Caco-2 (cell line): ENCODE measurements around the gene REG4. TPM values are rescaled to one million over a fixed set of nuclear protein-coding genes. Genes with fewer than 3 reads are reported as not detected.

Source experiments
- BruUV-seq: library from RNA; stranded (reverse); fragments of 400-500 nt; replicated peaks from 2 replicates; lab custom pipeline; 2021; lab: Mats Ljungman, UMichigan
- CTCF ChIA-PET: fragments of 300-600 bp; sonication (Branson Sonifier 250); formaldehyde crosslinking; loops from one replicate; lab custom pipeline; 2022; ENCODE audit warnings: antibody characterized with exemption; lab: Charles Lee
- POLR2A ChIA-PET: fragments of 300-600 bp; sonication (Branson Sonifier 250); formaldehyde crosslinking; loops from one replicate; lab custom pipeline; 2022; ENCODE audit warnings: antibody characterized with exemption; lab: Charles Lee
- DNase-seq, 2 experiments: peaks; one replicate each; pipeline versions ENCODE4 v3.0.0 to v3.0.0-alpha.2; 2020 to 2022
- H3K27me3 ChIP-seq: replicated peaks from 2 replicates; pipeline ENCODE4 v1.6.0; 2011; ENCODE audit warnings: low read length; ENCODE audit not compliant: control insufficient read depth, insufficient read depth
- H3K36me3 ChIP-seq: 2 replicates; pipeline ENCODE4 v1.5.1; 2011; ENCODE audit warnings: low read length; ENCODE audit not compliant: control insufficient read depth, insufficient read depth
- H3K4me1 ChIP-seq: fragments of 250-450 bp; sonication (Bioruptor Pico); 2 replicates; pipeline ENCODE4 v1.5.1; 2020; ENCODE audit warnings: mild to moderate bottlenecking
- H3K4me3 ChIP-seq: 2 replicates; pipeline ENCODE4 v1.5.1; 2011; ENCODE audit warnings: low read depth, mild to moderate bottlenecking, control low read depth, low read length
- H3K9me3 ChIP-seq: fragments of 250-450 bp; sonication (Bioruptor Pico); 2 replicates; pipeline ENCODE4 v1.5.1; 2020; ENCODE audit warnings: mild to moderate bottlenecking, moderate library complexity
- H3K27ac Mint-ChIP-seq: one replicate; pipeline ENCODE4 v1.8.0; 2022; ENCODE audit warnings: mixed read lengths; ENCODE audit not compliant: unreplicated experiment
- H3K27me3 Mint-ChIP-seq: one replicate; pipeline ENCODE4 v1.8.0; 2022; ENCODE audit warnings: mixed read lengths; ENCODE audit not compliant: insufficient read depth, unreplicated experiment
- H3K36me3 Mint-ChIP-seq: one replicate; pipeline ENCODE4 v1.8.0; 2022; ENCODE audit warnings: mild to moderate bottlenecking, mixed read lengths; ENCODE audit not compliant: insufficient read depth, unreplicated experiment
- H3K4me1 Mint-ChIP-seq: one replicate; pipeline ENCODE4 v1.8.0; 2022; ENCODE audit warnings: low read depth, mixed read lengths; ENCODE audit not compliant: unreplicated experiment
- H3K4me3 Mint-ChIP-seq: one replicate; pipeline ENCODE4 v1.8.0; 2022; ENCODE audit warnings: mild to moderate bottlenecking, moderate library complexity, mixed read lengths; ENCODE audit not compliant: unreplicated experiment
- H3K9me3 Mint-ChIP-seq: one replicate; pipeline ENCODE4 v1.8.0; 2022; ENCODE audit warnings: mixed read lengths; ENCODE audit not compliant: unreplicated experiment
- intact Hi-C: fragments of 100-400 bp; cut with micrococcal nuclease; formaldehyde crosslinking; loops from one replicate; pipeline ENCODE4 v1.10.0; 2022; ENCODE audit not compliant: unreplicated experiment
- total RNA-seq: library from RNA; stranded (reverse); gene quantifications from 2 replicates; pipeline ENCODE4 v1.2.3, GENCODE V29; 2022
- TF ChIP-seq, protein P1 (sequence below), 2 experiments: fragments of 200-600 bp in 1 of 2; IDR thresholded peaks; 1 replicate in 1 of 2; 2 replicates in 1 of 2; pipeline versions ENCODE4 v1.5.1 to v1.8.0; 2011 to 2022; ENCODE audit warnings: antibody characterized with exemption in 1 of 2, control low read depth in 1 of 2, inconsistent platforms in 1 of 2, low read depth in 1 of 2, low read length in 1 of 2, mild to moderate bottlenecking in 1 of 2, moderate library complexity in 1 of 2; ENCODE audit not compliant: insufficient read depth in 1 of 2, severe bottlenecking in 1 of 2, unreplicated experiment in 1 of 2

The REG4 gene
- total RNA-seq, 1 experiment from 2014 or later, result 8.0 TPM

- Histone ChIP-seq H3K4me1 (peaks cover 19% of the 10 kb centered on the region; the same call in 1 of the 2 replicates), H3K36me3 (no peaks in the 10 kb centered on the region), H3K4me3 (no peak overlapping the region), H3K27me3 (no peaks in the 10 kb centered on the region), H3K9me3 (no peaks in the 10 kb centered on the region)
- POLR2A ChIA-PET, result no interaction called here
- no peaks in the 10 kb centered on the region for H3K27me3 Mint-ChIP-seq
- CTCF ChIA-PET, result no interaction called here
- H3K36me3 Mint-ChIP-seq, result no peaks in the 10 kb centered on the region
- no peak for DNase-seq
- TF ChIP-seq, protein P1, sequence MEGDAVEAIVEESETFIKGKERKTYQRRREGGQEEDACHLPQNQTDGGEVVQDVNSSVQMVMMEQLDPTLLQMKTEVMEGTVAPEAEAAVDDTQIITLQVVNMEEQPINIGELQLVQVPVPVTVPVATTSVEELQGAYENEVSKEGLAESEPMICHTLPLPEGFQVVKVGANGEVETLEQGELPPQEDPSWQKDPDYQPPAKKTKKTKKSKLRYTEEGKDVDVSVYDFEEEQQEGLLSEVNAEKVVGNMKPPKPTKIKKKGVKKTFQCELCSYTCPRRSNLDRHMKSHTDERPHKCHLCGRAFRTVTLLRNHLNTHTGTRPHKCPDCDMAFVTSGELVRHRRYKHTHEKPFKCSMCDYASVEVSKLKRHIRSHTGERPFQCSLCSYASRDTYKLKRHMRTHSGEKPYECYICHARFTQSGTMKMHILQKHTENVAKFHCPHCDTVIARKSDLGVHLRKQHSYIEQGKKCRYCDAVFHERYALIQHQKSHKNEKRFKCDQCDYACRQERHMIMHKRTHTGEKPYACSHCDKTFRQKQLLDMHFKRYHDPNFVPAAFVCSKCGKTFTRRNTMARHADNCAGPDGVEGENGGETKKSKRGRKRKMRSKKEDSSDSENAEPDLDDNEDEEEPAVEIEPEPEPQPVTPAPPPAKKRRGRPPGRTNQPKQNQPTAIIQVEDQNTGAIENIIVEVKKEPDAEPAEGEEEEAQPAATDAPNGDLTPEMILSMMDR (IDR thresholded peaks at IDR 0.05; ENCODE audit: insufficient read depth in 1 of 2, low read depth in 1 of 2, low read length in 1 of 2, severe bottlenecking in 1 of 2, unreplicated experiment in 1 of 2), result no peak
- no TSS peak for BruUV-seq
- H3K9me3 Mint-ChIP-seq, result no peaks in the 10 kb centered on the region
- H3K4me1 Mint-ChIP-seq, result peaks cover 12% of the 10 kb centered on the region
- no peak overlapping the region for H3K27ac Mint-ChIP-seq
- no peak overlapping the region for H3K4me3 Mint-ChIP-seq
- intact Hi-C loops, result loop anchor here (5.0 kb wide), 1 partner anchor 34 kb away; no protein-coding TSS in a partner anchor
Observed at GRCh38 chr1:119828266-119828665, 17.0 kb upstream of the REG4 start.

DNA sequence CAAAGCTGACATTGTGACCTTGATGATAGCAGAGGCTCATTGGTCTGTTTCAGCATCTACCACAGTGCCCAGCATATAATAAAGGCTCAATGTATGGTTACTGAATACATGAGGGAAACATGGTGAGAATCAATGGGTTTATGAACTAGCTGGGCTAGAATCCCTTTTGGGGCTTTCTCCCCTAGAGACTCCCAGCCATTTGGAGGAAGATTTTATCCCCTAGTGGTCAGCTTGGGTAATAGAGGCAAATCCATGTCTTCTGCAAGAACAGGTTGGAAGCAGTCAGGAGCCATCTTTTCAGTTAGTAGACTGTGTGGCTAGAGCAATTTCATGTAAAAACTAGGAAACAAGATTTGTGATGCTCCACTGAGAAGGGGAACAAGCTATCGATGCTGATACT, 15.8 kb upstream of the REG4 start:
- DNase-seq, result no peak
- H3K36me3 Mint-ChIP-seq, result no peaks in the 10 kb centered on the region
- Histone ChIP-seq H3K27me3 (no peaks in the 10 kb centered on the region), H3K9me3 (no peaks in the 10 kb centered on the region), H3K4me1 (peaks cover 19% of the 10 kb centered on the region; the same call in 1 of the 2 replicates), H3K36me3 (no peaks in the 10 kb centered on the region), H3K4me3 (no peak overlapping the region)
- TF ChIP-seq, protein P1 (IDR thresholded peaks at IDR 0.05; ENCODE audit: insufficient read depth in 1 of 2, low read depth in 1 of 2, low read length in 1 of 2, severe bottlenecking in 1 of 2, unreplicated experiment in 1 of 2), result peak in 1 of 2 experiments; percentile 2
- no TSS peak for BruUV-seq
- CTCF ChIA-PET, result interaction anchor here (1.0 kb wide), 1 partner anchor 18 kb away, joined by 4 read pairs; no protein-coding TSS in a partner anchor
- H3K4me1 Mint-ChIP-seq, result peaks cover 12% of the 10 kb centered on the region
- POLR2A ChIA-PET, result no interaction called here
- H3K27me3 Mint-ChIP-seq, result no peaks in the 10 kb centered on the region
- intact Hi-C loops, result loop anchor here (5.0 kb wide), 1 partner anchor 35 kb away; no protein-coding TSS in a partner anchor
- no peaks in the 10 kb centered on the region for H3K9me3 Mint-ChIP-seq
- H3K27ac Mint-ChIP-seq, result no peak overlapping the region
- H3K4me3 Mint-ChIP-seq, result no peak overlapping the region

DNA sequence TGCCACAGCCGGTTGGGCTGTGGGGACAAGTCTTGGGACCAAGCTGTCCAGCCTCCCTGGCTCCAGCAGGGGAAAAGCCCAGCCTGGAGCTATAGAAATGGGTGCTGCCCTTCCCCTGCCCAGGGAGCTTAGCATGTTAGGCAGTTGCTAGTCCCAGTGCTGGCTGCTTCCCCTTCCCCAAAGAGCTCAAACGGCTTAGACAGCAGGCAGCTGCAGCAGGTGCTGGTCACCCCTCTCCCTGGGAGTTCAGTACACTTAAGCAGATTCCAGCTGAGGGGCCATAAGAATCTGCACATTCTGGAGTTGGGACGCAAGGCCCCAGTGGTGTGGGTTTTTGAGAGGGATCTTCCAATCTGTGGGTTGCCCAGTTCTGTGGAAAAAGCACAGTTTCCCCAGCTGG, 11.1 kb upstream of the REG4 start:
- Mint-ChIP-seq H3K9me3 (no peaks in the 10 kb centered on the region), H3K27ac (no peak overlapping the region), H3K4me3 (no peak overlapping the region), H3K36me3 (no peaks in the 10 kb centered on the region), H3K4me1 (no peaks in the 10 kb centered on the region), H3K27me3 (no peaks in the 10 kb centered on the region)
- H3K36me3 ChIP-seq, result no peaks in the 10 kb centered on the region
- no peak for DNase-seq
- no peak overlapping the region for H3K4me3 ChIP-seq
- H3K9me3 ChIP-seq, result no peaks in the 10 kb centered on the region
- no peaks in the 10 kb centered on the region for H3K27me3 ChIP-seq
- TF ChIP-seq, protein P1 (IDR thresholded peaks at IDR 0.05; ENCODE audit: insufficient read depth in 1 of 2, low read depth in 1 of 2, low read length in 1 of 2, severe bottlenecking in 1 of 2, unreplicated experiment in 1 of 2), result no peak
- BruUV-seq, result no TSS peak
- ChIA-PET CTCF (no interaction called here), POLR2A (no interaction called here)
- intact Hi-C loops, result no loop called here
- peaks cover 7% of the 10 kb centered on the region for H3K4me1 ChIP-seq
